Measurements from ENCODE around the gene ZNF181.

ZNF181 gene

GRCh38 chr19:34731964-34732363 lies 2.1 kb upstream of the ZNF181 start:
- no peak for DNase-seq (ENCODE audit: low spot score)
- TF ChIP-seq CTCF (IDR thresholded peaks at IDR 0.05; ENCODE audit: extremely low read depth, missing control alignments), result no peak

GRCh38 chr19:34732612-34733211 lies 1.3 kb upstream of the ZNF181 start:
- DNase-seq (ENCODE audit: low spot score), result no peak
- no peak for TF ChIP-seq CTCF (IDR thresholded peaks at IDR 0.05; ENCODE audit: extremely low read depth, missing control alignments)

GRCh38 chr19:34733266-34733745 lies 737 bp upstream of the ZNF181 start:
- TF ChIP-seq CTCF (IDR thresholded peaks at IDR 0.05; ENCODE audit: extremely low read depth, missing control alignments), result no peak
- DNase-seq (ENCODE audit: low spot score), result no peak

- TF ChIP-seq CTCF (IDR thresholded peaks at IDR 0.05; ENCODE audit: extremely low read depth, missing control alignments), result no peak
- no peak for DNase-seq (ENCODE audit: low spot score)
These were observed 577 bp downstream of the ZNF181 start for GRCh38 chr19:34734537-34735103.

GRCh38 chr19:34744896-34745690 lies 11.1 kb downstream of the ZNF181 start:
- no peak for DNase-seq (ENCODE audit: low spot score)
- no peak for TF ChIP-seq CTCF (IDR thresholded peaks at IDR 0.05; ENCODE audit: extremely low read depth, missing control alignments)

- no peak for DNase-seq (ENCODE audit: low spot score)
- TF ChIP-seq CTCF (IDR thresholded peaks at IDR 0.05; ENCODE audit: extremely low read depth, missing control alignments), result no peak
These were observed 23.4 kb downstream of the ZNF181 start for GRCh38 chr19:34757441-34757840.

Measured in GM20000 (cell line).